HG03571 (cell line): ENCODE results near the gene SKA2.
A peak's percentile ranks its signal among the peaks of the same experiment; 100 is the strongest.
"Not testable (repeated sequence)": the region's sequence is repeated elsewhere in the genome, so short reads cannot be mapped to it uniquely, and the experiment has no call there.

Experiments
- ATAC-seq: cut with Tn5 transposase; IDR thresholded peaks from one replicate; pipeline ENCODE4 v1.9.1; 2021; ENCODE audit not compliant: unreplicated experiment

Gene SKA2

DNA sequence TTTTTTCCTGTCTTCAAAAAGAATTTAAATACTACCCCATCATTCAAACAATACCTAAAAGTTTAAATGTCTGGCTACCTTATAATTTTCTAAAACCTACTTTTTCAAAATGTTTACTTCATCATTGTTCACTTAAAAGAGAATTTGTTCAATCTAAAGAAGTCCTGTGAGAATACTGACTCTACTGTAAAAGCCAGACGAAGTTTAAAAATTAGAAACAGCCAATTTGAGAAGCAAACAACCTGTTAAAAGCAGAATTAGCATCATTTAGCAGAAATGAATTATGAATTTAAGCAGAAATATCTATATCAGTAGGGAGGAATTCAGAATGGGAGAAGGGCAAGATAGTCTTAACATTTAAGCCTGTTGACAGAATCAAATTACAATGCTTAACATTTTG, 2.1 kb downstream of the SKA2 start:
- no peak for ATAC-seq

DNA sequence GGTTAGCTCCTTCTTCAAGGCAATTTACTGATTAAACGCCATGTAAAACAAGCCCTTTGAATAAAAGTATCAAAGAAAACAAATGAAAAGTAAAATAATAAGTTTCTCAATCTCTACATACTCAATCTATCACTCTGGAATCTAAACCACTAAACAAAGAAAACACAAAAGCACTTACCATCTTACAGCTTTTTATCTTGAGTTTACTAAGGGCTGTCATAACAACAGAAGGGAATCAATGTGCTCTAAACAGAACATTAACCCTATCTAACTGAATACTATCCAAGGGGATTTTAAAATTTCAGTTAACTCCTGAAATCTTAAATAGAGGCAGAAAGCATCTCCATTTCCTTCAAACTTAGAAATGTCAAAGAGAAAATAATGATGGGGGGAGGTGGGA, 3.4 kb downstream of the SKA2 start:
- no peak for ATAC-seq

DNA sequence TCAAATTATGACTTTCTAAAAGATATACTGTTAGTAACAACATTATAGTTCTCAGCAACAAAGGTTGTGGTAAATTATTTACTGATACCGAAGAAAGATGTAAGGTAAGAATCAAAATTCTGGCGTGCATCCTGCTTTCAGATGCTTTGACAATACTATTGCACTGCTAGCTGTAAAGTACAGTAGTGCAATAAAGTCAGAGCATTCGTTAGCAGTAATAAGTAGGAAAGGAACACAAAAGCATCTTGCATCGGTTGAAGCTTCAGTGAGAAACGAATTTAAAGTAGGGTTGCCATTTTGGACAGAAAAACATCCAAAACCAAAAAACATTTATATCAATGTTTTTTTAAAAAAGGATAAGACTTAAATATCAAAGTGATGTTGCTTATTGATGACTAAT, 4.0 kb downstream of the SKA2 start:
- ATAC-seq: no peak

DNA sequence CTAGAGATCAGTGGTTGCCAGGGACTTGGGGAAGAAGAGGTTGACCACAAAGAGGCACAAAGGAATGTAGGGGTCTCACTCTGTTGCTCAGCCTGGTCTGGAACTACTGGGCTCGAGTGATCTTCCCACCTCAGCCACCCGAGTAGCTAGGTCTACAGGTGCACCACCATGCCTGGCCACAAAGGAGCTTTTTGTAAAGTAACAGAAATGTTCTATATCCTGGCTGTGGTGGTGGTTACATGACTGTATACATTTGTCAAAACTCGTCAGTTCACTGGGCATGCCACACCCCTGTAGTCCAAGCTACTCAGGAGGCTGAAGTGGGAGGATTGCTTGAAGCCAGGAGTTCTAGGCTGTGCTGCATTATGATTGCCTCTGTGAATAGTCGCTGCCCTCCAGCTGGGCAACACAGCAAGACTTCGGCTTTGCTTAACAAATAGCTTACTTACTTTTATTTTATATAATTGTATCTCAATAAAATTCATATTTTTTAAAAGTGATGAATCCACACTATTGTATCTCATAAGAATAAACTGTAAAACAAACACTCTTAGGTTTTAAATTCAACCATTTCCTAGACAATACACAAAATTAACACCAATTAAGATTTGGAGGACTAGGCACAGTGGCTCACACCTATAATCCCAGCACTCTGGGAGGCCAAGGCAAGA, 5.0 kb downstream of the SKA2 start:
- ATAC-seq: no peak

DNA sequence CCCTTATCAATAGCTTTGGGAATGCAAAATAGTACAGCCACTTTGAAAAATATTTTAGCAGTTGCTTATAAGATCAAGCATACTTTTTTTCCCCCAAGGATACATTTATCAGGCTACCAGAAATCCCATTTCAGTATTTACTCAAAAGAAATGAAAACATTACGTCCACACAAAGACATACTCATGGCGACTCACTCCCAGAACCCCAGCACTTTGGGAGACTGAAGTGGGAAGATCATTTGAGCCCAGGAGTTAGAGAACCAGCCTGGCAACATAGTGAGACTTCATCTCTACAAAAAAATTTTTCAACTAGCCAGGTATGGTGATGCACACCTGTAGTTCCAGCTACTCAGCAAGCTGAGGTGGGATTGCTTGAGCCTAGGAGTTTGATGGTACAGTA, 5.9 kb downstream of the SKA2 start:
- ATAC-seq: no peak

DNA sequence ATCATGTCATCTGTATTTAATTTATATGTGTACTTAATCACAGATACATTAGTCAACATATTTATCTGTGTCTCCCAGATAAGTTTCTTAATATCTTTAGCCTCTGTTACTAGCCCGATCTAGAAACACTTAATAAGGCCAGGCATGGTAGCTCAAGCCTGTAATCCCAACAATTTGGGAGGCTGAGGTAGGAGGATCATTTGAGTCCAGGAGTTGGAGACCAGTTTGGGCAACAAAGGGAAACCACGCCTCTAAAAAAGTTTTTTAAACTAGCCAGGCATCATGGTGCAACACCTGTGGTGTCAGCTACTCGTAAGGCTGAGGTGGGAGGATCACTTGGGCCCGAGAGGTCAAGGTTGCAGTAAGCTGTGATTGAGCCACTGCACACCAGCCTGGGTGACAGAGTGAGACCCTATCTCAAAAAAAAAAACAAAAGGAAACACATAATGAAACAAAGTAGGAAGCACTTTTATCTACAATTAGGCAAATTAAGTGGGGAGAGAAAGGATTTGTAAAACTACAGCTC, 9.4 kb downstream of the SKA2 start:
- no peak for ATAC-seq

DNA sequence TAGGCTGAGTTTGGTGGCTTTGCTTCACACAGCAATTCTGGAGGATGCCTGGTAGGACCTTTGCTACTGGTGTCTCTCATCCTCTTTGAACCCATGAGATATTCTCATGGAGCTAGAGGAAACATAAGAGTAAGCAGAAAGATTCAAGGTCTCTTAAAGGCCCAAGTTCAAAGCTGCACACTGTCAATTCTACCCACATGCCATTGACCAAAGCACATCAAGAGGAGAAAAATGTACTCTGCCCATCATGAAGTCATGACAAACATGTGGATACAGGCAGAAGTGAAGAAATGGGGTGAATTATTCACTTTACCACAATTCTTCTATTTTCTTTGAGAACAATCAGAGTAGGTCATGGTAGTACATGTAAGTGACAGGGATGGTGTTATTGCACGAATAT, 13.1 kb downstream of the SKA2 start:
- ATAC-seq: no peak

DNA sequence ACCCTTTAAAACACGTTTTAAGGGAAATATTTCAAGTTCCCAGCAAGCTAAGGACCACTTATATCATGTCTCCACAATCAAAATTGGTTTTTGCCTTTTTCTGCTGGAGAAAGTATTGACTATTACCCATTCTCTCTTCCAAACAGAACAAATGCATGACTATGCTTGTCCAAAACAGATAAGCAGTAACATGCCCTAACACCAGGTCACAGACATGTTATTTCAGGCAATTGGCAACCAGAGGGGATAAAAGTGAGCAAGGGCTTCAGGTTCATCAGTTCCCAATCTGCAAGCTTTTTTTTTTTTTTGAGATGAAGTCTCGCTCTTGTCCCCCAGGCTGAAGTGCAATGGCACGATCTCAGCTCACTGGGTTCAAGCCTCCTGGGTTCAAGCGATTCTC, 15.0 kb downstream of the SKA2 start:
- ATAC-seq: no peak

DNA sequence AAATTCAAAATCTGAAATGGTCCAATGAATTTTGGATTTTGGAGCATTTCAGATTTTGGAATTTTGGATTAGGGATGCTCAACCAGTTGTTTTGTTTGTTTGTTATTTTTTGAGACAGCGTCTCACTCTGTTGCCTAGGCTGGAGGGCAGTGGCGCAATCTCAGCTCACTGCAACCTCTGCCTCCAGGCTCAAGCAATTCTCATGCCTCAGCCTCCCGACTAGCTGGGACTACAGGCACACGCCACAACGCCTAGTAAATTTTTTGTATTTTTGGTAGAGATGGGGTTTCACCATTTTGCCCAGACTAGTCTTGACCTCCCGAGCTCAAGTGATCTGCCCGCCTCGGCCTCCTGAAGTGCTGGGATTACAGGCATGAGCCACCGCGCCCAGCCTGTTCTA, 16.6 kb downstream of the SKA2 start:
- not testable (repeated sequence) for ATAC-seq

DNA sequence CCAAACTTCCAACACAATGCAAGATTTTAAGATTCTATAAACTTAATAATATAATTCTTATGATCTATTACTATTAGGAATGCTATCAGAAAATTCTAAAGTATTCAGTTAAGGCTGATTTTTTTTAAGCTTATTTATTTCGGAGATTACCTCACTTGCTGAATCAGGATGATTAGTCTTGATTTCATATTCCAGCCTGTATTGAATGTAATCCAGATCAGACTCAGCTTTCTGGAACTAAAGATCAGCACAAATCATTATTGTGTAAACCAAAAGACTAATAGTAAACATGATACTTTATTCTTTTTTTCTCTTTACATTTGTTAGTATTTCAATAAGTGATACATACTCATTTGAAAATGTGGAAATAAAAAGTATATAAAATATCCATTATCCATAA, 23.9 kb downstream of the SKA2 start:
- ATAC-seq: no peak

DNA sequence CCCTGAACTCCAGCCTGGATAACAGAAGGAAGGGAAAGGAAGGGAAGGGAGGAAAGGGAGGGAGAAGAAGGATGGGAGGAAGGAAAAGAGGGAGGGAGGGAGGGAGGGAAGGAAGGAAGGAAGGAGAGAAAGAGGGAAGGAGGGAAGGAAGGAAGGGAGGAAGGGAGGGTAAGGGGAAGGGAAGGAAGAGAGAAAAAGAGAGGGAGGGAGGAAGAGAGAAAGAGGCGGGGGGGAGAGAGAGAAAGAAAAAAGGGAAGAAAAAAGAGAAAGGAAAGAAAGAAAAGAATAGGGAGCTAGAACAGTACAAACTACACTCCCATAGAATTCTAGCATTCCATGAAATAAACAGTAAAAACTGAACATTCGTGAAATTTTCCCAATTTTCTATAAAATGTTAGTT, 25.2 kb downstream of the SKA2 start:
- no peak for ATAC-seq

DNA sequence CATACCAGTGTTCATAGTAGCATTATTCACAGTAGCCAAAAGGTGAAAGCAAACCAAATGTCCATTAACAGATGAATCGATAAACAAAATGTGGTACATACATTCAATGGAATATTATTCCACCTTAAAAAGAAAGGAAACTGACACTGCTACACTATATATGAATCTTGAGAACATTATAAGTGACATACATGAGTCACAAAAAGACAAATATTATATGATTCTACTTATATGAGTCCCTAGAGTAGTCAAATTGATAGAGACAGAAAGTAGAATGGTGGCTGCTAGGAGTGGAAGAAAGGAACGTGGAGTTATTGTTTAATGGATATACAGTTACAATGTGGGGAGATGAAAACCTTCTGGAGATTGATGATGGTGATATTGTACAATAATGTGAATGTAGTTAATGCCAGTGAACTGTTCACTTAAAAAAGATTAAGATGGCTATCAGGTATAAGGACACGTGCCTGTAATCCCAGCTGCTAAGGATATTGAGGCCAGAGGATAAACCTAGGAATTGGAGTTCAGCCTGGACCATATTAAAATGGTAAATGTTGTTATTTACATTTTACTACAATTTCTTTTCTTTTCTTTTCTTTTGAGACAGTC, 28.1 kb downstream of the SKA2 start:
- ATAC-seq: no peak

DNA sequence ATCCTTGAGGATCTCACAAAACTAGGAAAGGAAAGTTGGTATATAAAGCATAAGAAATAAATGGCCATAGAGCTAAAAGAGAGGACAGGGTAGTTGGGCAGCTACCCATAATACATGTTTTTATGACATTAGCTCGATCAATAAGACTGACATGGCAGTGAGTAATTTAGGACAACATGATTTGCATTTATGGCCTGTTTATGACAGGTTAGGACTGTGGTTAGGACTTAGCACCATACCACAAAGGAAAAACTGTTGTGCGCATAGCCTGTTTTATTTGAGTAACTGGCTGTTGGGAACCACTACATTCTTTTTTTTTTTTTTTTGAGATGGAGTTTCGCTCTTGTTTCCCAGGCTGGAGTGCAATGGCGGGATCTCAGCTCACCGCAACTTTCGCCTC, 30.3 kb downstream of the SKA2 start:
- no peak for ATAC-seq

DNA sequence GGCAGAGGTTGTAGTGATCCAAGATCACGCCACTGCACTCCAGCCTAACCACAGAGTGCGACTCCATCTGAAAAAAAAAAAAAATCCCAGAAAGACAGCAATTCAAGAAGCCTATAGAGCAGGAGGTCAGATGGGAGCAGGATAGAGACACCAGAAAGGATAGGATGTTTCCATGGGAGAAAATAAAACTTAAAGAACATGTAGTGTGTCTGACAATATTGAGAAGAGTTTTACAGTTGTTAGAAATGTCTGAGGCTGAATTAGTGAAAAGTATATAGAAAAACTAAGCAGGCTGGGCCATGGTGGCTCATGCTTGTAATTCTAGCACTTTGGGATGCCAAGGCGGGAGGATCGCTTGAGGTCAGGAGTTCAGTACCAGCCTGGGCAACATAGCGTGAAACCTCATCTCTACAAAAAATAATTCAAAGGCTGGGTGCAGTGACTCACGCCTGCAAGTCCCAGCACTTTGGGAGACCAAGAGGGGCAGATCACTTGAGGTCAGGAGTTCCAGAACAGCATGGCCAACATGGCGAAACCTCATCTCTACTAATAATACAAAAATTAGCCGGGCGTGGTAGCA, 33.0 kb downstream of the SKA2 start:
- no peak for ATAC-seq

DNA sequence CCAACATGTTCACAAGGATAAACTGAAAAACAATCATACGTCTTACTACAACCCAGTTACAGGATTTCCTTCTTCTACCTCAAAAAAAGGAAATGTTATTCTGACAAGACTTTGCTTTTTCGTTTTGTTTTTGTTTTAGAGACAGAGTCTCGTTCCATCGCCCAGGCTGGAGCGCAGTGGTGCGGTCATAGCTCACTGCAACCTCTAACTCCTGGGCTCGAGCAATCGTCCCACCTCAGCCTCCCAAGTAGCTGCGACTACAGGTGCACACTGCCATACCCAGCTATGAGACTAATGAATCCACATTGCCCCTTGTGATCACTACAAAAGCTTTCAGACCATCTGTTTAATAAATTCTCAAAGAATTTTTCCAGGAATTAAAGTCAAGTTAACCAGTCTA, 39.5 kb downstream of the SKA2 start:
- ATAC-seq: no peak

DNA sequence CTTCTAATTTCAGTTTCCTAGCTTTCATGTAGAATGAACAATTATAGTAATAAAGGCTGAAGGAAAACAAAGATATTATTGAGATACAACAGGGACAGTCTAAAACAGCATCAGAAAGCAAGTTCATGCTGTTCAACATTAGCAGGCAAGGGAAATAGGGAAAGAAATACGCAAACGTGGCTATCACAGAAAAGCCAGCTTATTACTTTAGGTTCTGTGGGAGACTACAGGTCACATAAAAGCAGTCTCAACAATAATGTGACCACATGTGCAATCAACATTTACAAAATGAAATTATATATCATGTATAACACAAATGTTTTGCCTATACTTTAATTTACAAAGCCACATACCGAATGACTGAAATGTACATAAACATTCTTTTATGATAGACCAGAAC, 43.4 kb downstream of the SKA2 start:
- ATAC-seq: no peak

DNA sequence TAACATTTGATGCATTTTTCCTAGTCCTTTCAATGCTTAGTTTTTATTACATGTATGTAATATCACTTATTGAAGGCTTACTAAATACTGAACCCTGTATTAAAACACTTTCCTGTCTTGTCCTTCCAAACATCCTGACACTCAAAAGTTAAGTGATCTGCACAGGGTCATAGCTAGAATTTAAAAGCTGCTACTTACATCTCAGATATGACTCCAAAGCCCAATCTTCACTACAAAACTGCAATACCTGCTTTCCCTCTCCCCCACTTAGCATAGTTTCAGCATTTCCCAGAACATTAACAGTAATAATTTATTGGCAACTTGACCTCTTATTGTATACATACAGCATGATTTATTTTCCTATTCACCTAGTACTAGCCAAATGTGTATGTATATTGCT, 44.0 kb downstream of the SKA2 start:
- no peak for ATAC-seq

DNA sequence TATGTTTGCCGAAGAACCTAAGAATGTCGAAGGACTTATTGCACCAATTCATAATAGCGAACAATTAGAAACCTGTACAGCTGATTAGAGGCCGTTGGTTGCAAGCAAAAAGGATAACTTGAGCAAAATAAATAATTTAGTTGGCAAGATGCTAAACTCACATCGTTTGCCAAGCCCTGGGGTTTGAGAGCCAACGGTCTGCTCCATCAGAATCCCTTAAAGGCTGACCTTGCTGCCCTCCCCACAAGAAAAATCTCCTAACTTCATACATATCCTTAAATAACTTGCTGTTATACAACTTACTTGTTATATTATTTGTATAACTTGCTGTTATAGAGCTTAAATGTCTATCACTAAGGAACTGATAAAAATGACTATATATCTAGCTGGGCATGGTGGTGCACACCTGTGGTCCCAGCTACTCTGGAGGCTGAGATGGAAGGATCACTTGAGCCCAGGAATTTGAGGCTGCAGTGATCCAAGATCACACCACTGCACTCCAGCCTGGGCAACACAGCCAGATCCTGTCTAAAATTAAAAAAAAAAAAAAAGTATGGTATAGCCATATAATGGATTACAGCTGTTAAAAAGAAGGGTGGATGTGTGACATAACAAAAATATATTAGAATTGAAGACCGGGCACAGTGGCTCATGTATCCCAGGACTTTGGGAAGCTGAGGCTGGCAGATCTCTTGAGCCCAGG, 46.4 kb downstream of the SKA2 start:
- no peak for ATAC-seq

DNA sequence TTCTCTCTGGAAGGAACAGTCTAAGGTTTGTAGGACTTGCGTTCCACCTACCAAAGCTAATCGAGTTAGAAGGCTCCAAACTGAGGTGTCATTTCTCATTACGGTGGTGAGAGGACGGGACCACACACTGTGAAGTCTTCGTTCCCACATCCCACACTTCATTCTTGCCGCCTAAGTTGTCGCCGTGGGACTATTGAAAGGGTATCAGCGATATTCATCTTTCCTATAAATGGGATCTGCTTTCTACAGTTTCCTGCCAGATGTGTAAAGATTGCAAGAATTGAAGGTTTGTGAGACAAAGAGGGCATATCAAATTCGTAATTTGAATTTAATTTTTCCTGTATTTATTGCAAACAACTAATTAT, 47.7 kb downstream of the SKA2 start:
- ATAC-seq: no peak

DNA sequence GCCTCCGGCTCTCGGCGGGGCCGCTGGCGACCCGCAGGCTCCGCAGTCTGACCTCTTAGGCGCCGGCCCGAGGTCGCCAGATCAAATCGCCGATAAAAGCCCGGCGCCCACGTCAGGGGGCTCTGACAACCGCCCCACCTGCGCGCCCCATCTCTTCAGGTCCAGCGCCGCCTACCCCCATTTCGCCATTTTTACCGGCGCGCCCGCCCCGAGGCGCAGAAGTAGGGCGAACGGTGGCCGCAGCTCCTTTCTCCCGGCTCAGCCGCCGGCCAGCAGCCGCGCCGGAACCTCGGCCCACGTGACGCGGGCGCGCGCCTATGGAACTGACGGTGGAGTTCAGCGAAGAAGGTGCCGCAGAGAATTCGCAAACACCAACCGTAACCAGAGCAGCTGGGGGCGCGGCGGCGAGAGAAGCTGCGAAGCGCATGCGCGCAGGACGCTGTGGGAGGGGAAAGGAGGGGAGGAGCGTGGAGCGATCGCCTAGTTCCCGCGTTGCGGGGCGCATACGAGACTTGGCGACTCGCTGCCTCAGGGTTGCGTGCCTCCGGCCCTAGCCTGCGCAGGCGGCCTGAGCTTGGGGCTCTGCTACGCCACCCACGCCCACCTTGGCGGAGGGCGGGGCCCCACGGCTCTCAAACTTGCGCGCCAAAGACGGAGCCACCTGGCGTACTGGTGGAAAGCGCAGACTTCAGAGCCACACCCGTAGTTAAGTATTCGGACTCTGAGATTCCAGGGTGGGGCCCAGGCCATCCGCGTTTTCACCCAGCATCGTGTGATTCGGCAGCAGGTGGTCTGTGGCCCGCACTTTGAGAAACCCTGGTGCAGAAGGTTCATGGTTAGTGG, 48.3 kb downstream of the SKA2 start, which contains the start of gene TRIM37:
TRIM37 (minus strand) TSS at position 418 of the 843 bp plus-strand sequence. CDS start 419 bp downstream, outside the sequence.
- peak; percentile 94 for ATAC-seq

DNA sequence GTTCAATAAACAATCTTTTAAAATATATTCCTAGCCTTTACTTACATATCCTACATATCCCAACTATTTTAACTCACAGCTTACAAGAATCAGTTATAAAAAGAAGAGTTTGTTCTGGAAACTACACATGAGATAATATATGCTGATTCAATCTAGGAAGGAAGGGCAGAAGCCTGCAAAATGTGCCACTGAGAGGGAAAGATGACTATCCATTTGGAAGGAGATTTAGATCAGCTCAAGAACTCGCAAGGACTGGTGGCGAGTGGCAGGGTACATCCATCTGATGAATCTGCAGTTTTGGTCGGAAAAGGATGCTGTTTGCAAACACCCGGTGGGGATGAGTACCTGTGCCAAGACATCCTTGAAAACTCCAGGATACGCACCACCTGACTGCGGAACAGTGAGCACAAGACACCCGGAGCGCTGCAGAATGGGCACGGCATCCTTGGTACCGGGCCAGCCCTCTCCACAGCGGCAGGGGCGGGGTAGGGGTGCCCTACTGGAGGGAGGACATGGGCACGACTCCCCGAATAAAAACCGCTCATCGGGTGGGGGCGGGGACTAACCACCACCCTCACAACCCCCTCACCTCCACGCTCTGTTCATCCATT, 49.0 kb downstream of the SKA2 start:
- ATAC-seq: peak; percentile 18
